Measurements from ENCODE around the gene FAM156A. TPM values are rescaled to one million over a fixed set of nuclear protein-coding genes. Genes with fewer than 3 reads are reported as not detected.
"Not testable (repeated sequence)": the region's sequence is repeated elsewhere in the genome, so short reads cannot be mapped to it uniquely, and the experiment has no call there.

FAM156A gene
- 47.2 and 62.5 TPM in 2 replicates for polyA plus RNA-seq (2012; rRNA removed)
- polyA plus RNA-seq (2012; cell fraction: cytosol; rRNA removed) = 15.2 and 18.6 TPM in 2 replicates
- 403 and 513 TPM in 2 replicates for polyA plus RNA-seq (2012; cell fraction: nucleus; rRNA removed)

- H2AFZ ChIP-seq (ENCODE audit: low read depth); DNase-seq; H3K9me3 ChIP-seq; H3K4me3 ChIP-seq (ENCODE audit: low read depth in 2 of 2, low read length in 1 of 2); H3K9ac ChIP-seq; H3K79me2 ChIP-seq (ENCODE audit: insufficient read depth); H3K4me1 ChIP-seq (ENCODE audit: control insufficient read depth in 1 of 2, insufficient read depth in 2 of 2, low read depth in 1 of 2, low read length in 1 of 2); H3K27me3 ChIP-seq (ENCODE audit: insufficient read depth); H3K4me2 ChIP-seq; H3K9me2 ChIP-seq; H3K36me3 ChIP-seq (replicated peaks in 1 of 2; ENCODE audit: control insufficient read depth in 1 of 2, insufficient read depth in 2 of 2, low read length in 1 of 2); H3F3A ChIP-seq (replicated peaks; ENCODE audit: insufficient read depth); CTCF ChIA-PET; H3K27ac ChIP-seq (ENCODE audit: low read depth in 2 of 2, low read length in 1 of 2); POLR2A ChIA-PET; H4K20me1 ChIP-seq (ENCODE audit: insufficient read depth): not testable (repeated sequence)
- no CpG with 5 or more reads among the region's 91 CpGs for WGBS (ENCODE audit: low lambda C conversion rate)
These were observed at the start of gene FAM156A for GRCh38 chrX:52958113-52958959. Gene FAM156A (minus strand): TSS chrX:52958518. CDS start chrX:52948588, 9,930 bp downstream.

GRCh38 chrX:53005327-53005726, 47.0 kb upstream of the FAM156A start:
- H3K9me2 ChIP-seq = no peaks in the 10 kb centered on the region
- TF ChIP-seq GABPA (IDR thresholded peaks at IDR 0.05; ENCODE audit: low read depth) (no peak), REST (IDR thresholded peaks at IDR 0.05; ENCODE audit: low read depth, low read length) (no peak), TCF12 (IDR thresholded peaks at IDR 0.05) (no peak), FOSL2 (IDR thresholded peaks at IDR 0.05; ENCODE audit: borderline replicate concordance, low read depth) (no peak), RXRA (IDR thresholded peaks at IDR 0.05; ENCODE audit: borderline replicate concordance, low read depth) (no peak), JUND (IDR thresholded peaks at IDR 0.05) (no peak), FOXM1 (IDR thresholded peaks at IDR 0.05; ENCODE audit: low read depth) (no peak), USF1 (IDR thresholded peaks at IDR 0.05; ENCODE audit: borderline replicate concordance, low read depth) (no peak), ELF1 (IDR thresholded peaks at IDR 0.05) (no peak), NRF1 (IDR thresholded peaks at IDR 0.05; ENCODE audit: low read depth, low read length) (no peak), MXI1 (IDR thresholded peaks at IDR 0.05; ENCODE audit: low read depth, low read length) (no peak)
- no peak overlapping the region for H3K4me2 ChIP-seq
- H3K4me3 ChIP-seq (ENCODE audit: low read depth in 2 of 2, low read length in 1 of 2) = no peak overlapping the region
- 20% methylated on average over 3 of the region's 3 CpGs for WGBS (ENCODE audit: low lambda C conversion rate)
- H3K79me2 ChIP-seq (ENCODE audit: insufficient read depth) = no peaks in the 10 kb centered on the region
- no peak overlapping the region for H3K27ac ChIP-seq (ENCODE audit: low read depth in 2 of 2, low read length in 1 of 2)
- H3K36me3 ChIP-seq (replicated peaks in 1 of 2; ENCODE audit: control insufficient read depth in 1 of 2, insufficient read depth in 2 of 2, low read length in 1 of 2) = no peaks in the 10 kb centered on the region
- H3K9ac ChIP-seq = no peak overlapping the region
- DNase-seq = no peak
- H4K20me1 ChIP-seq (ENCODE audit: insufficient read depth) = no peaks in the 10 kb centered on the region
- ChIA-PET POLR2A (no interaction called here), CTCF (interaction anchor here (1.2 to 1.4 kb wide), 3 partner anchors 9 to 16 kb away, joined by 3 read pairs; no protein-coding TSS in a partner anchor)
- no peak overlapping the region for H2AFZ ChIP-seq (ENCODE audit: low read depth)
- H3K9me3 ChIP-seq = no peaks in the 10 kb centered on the region
- no peaks in the 10 kb centered on the region for H3F3A ChIP-seq (replicated peaks; ENCODE audit: insufficient read depth)
- H3K4me1 ChIP-seq (ENCODE audit: control insufficient read depth in 1 of 2, insufficient read depth in 2 of 2, low read depth in 1 of 2, low read length in 1 of 2) = no peaks in the 10 kb centered on the region
- peaks cover 24% of the 10 kb centered on the region for H3K27me3 ChIP-seq (ENCODE audit: insufficient read depth)

All from SK-N-SH (cell line).